ENCODE measurements around the gene IL17RD.

IL17RD gene

GRCh38 chr3:57100046-57100695 lies 65.0 kb downstream of the IL17RD start:
- no peak overlapping the region for H4K8ac ChIP-seq (ENCODE audit: low read depth, low read length)
- no peaks in the 10 kb centered on the region for H3K79me1 ChIP-seq (ENCODE audit: low read depth, low read length)
- no peak overlapping the region for H3K27ac ChIP-seq (replicated peaks; ENCODE audit: low read length)
- no peaks in the 10 kb centered on the region for H3K27me3 ChIP-seq (ENCODE audit: control insufficient read depth in 3 of 3, insufficient read depth in 3 of 3, low read depth in 1 of 3, low read length in 3 of 3)
- no peak overlapping the region for H2BK15ac ChIP-seq (ENCODE audit: low read length)
- no peak overlapping the region for H4K91ac ChIP-seq (ENCODE audit: low read depth, low read length, poor library complexity)
- no peak overlapping the region for H2BK120ac ChIP-seq (ENCODE audit: low read depth, low read length)
- H2AK5ac ChIP-seq (ENCODE audit: low read depth, low read length) = no peak overlapping the region
- no peak overlapping the region for H3K18ac ChIP-seq (ENCODE audit: low read length)
- no peak overlapping the region for H2AFZ ChIP-seq (ENCODE audit: low read length)
- no peak overlapping the region for H3K9ac ChIP-seq (ENCODE audit: low read depth, low read length, poor library complexity)
- H3K4ac ChIP-seq (ENCODE audit: low read length) = no peak overlapping the region
- WGBS, 2 donors (ENCODE audit: extremely low coverage in 2 of 2, insufficient read length in 2 of 2, insufficient replicate concordance in 1 of 2) = no CpG with 5 or more reads among the region's 7 CpGs
- H2BK12ac ChIP-seq (ENCODE audit: low read length) = no peak overlapping the region
- H3K14ac ChIP-seq (ENCODE audit: low read length) = no peak overlapping the region
- H3K23ac ChIP-seq (ENCODE audit: low read depth, low read length, poor library complexity) = no peak overlapping the region
- no peak overlapping the region for H2BK5ac ChIP-seq (ENCODE audit: low read length)
- no peak overlapping the region for H3K4me3 ChIP-seq (ENCODE audit: low read length in 2 of 2)
- peak; percentile 74 for DNase-seq (ENCODE audit: low spot score)
- H3K36me3 ChIP-seq (replicated peaks in 1 of 2; ENCODE audit: control insufficient read depth in 2 of 2, insufficient read depth in 2 of 2, low read length in 2 of 2) = peaks cover 46 to 98% of the 10 kb centered on the region in 2 donors
- H3K9me3 ChIP-seq (replicated peaks in 1 of 2; ENCODE audit: control insufficient read depth in 2 of 2, insufficient read depth in 1 of 2, low read depth in 1 of 2, low read length in 2 of 2) = no peaks in the 10 kb centered on the region
- no peaks in the 10 kb centered on the region for H3K4me1 ChIP-seq (ENCODE audit: control insufficient read depth in 2 of 2, insufficient read depth in 1 of 2, low read depth in 1 of 2, low read length in 2 of 2)
- H3K4me2 ChIP-seq (ENCODE audit: insufficient read depth, low read length, poor library complexity, severe bottlenecking) = no peak overlapping the region

GRCh38 chr3:57098418-57099310 lies 66.5 kb downstream of the IL17RD start:
- Histone ChIP-seq H3K36me3 (replicated peaks in 1 of 2; ENCODE audit: control insufficient read depth in 2 of 2, insufficient read depth in 2 of 2, low read length in 2 of 2) (peaks cover 47 to 98% of the 10 kb centered on the region in 2 donors), H3K23ac (ENCODE audit: low read depth, low read length, poor library complexity) (no peak overlapping the region)

GRCh38 chr3:57097536-57097935 lies 67.6 kb downstream of the IL17RD start:
- H3K27ac ChIP-seq (replicated peaks; ENCODE audit: low read length) = no peak overlapping the region
- no peak overlapping the region for H2BK5ac ChIP-seq (ENCODE audit: low read length)
- no peak overlapping the region for H3K4ac ChIP-seq (ENCODE audit: low read length)
- no peak overlapping the region for H2AFZ ChIP-seq (ENCODE audit: low read length)
- no peak overlapping the region for H4K8ac ChIP-seq (ENCODE audit: low read depth, low read length)
- H3K23ac ChIP-seq (ENCODE audit: low read depth, low read length, poor library complexity) = no peak overlapping the region
- no peak overlapping the region for H3K14ac ChIP-seq (ENCODE audit: low read length)
- peaks cover 49 to 96% of the 10 kb centered on the region in 2 donors for H3K36me3 ChIP-seq (replicated peaks in 1 of 2; ENCODE audit: control insufficient read depth in 2 of 2, insufficient read depth in 2 of 2, low read length in 2 of 2)
- no peak overlapping the region for H2AK5ac ChIP-seq (ENCODE audit: low read depth, low read length)
- DNase-seq (ENCODE audit: low spot score) = no peak
- H2BK120ac ChIP-seq (ENCODE audit: low read depth, low read length) = no peak overlapping the region
- no peaks in the 10 kb centered on the region for H3K79me1 ChIP-seq (ENCODE audit: low read depth, low read length)
- H3K4me1 ChIP-seq (ENCODE audit: control insufficient read depth in 2 of 2, insufficient read depth in 1 of 2, low read depth in 1 of 2, low read length in 2 of 2) = no peaks in the 10 kb centered on the region
- H3K27me3 ChIP-seq (ENCODE audit: control insufficient read depth in 3 of 3, insufficient read depth in 3 of 3, low read depth in 1 of 3, low read length in 3 of 3) = no peaks in the 10 kb centered on the region
- no peak overlapping the region for H3K18ac ChIP-seq (ENCODE audit: low read length)
- no peak overlapping the region for H4K91ac ChIP-seq (ENCODE audit: low read depth, low read length, poor library complexity)
- peaks cover 0 to 3% of the 10 kb centered on the region in 2 donors for H3K9me3 ChIP-seq (replicated peaks in 1 of 2; ENCODE audit: control insufficient read depth in 2 of 2, insufficient read depth in 1 of 2, low read depth in 1 of 2, low read length in 2 of 2)
- no peak overlapping the region for H2BK12ac ChIP-seq (ENCODE audit: low read length)
- no CpG with 5 or more reads among the region's 23 CpGs for WGBS, 2 donors (ENCODE audit: extremely low coverage in 2 of 2, insufficient read length in 2 of 2, insufficient replicate concordance in 1 of 2)
- no peak overlapping the region for H3K4me2 ChIP-seq (ENCODE audit: insufficient read depth, low read length, poor library complexity, severe bottlenecking)
- no peak overlapping the region for H3K9ac ChIP-seq (ENCODE audit: low read depth, low read length, poor library complexity)
- H2BK15ac ChIP-seq (ENCODE audit: low read length) = no peak overlapping the region
- no peak overlapping the region for H3K4me3 ChIP-seq (ENCODE audit: low read length in 2 of 2)

More at GRCh38 chr3:57098418-57099310, 66.5 kb downstream of the IL17RD start:
- Histone ChIP-seq H4K8ac (ENCODE audit: low read depth, low read length) (no peak overlapping the region), H3K4me3 (ENCODE audit: low read length in 2 of 2) (no peak overlapping the region), H4K91ac (ENCODE audit: low read depth, low read length, poor library complexity) (no peak overlapping the region), H3K79me1 (ENCODE audit: low read depth, low read length) (no peaks in the 10 kb centered on the region), H3K4me1 (ENCODE audit: control insufficient read depth in 2 of 2, insufficient read depth in 1 of 2, low read depth in 1 of 2, low read length in 2 of 2) (no peaks in the 10 kb centered on the region), H3K4ac (ENCODE audit: low read length) (no peak overlapping the region), H2BK5ac (ENCODE audit: low read length) (no peak overlapping the region), H3K4me2 (ENCODE audit: insufficient read depth, low read length, poor library complexity, severe bottlenecking) (no peak overlapping the region), H3K14ac (ENCODE audit: low read length) (no peak overlapping the region), H3K27ac (replicated peaks; ENCODE audit: low read length) (no peak overlapping the region), H2AFZ (ENCODE audit: low read length) (no peak overlapping the region), H2BK120ac (ENCODE audit: low read depth, low read length) (no peak overlapping the region), H3K18ac (ENCODE audit: low read length) (no peak overlapping the region), H2BK12ac (ENCODE audit: low read length) (no peak overlapping the region), H3K27me3 (ENCODE audit: control insufficient read depth in 3 of 3, insufficient read depth in 3 of 3, low read depth in 1 of 3, low read length in 3 of 3) (no peaks in the 10 kb centered on the region), H2BK15ac (ENCODE audit: low read length) (no peak overlapping the region), H2AK5ac (ENCODE audit: low read depth, low read length) (no peak overlapping the region), H3K9me3 (replicated peaks in 1 of 2; ENCODE audit: control insufficient read depth in 2 of 2, insufficient read depth in 1 of 2, low read depth in 1 of 2, low read length in 2 of 2) (peaks cover 0 to under 1% of the 10 kb centered on the region in 2 donors), H3K9ac (ENCODE audit: low read depth, low read length, poor library complexity) (no peak overlapping the region)
- DNase-seq (ENCODE audit: low spot score) = no peak
- WGBS, 2 donors (ENCODE audit: extremely low coverage in 2 of 2, insufficient read length in 2 of 2, insufficient replicate concordance in 1 of 2) = no CpG with 5 or more reads among the region's 6 CpGs

GRCh38 chr3:57095363-57095762 lies 69.8 kb downstream of the IL17RD start:
- no peak overlapping the region for H2AFZ ChIP-seq (ENCODE audit: low read length)
- no peak overlapping the region for H3K4ac ChIP-seq (ENCODE audit: low read length)
- no peak overlapping the region for H3K23ac ChIP-seq (ENCODE audit: low read depth, low read length, poor library complexity)
- H3K9me3 ChIP-seq (replicated peaks in 1 of 2; ENCODE audit: control insufficient read depth in 2 of 2, insufficient read depth in 1 of 2, low read depth in 1 of 2, low read length in 2 of 2) = peaks cover 0 to 3% of the 10 kb centered on the region in 2 donors
- no peaks in the 10 kb centered on the region for H3K27me3 ChIP-seq (ENCODE audit: control insufficient read depth in 3 of 3, insufficient read depth in 3 of 3, low read depth in 1 of 3, low read length in 3 of 3)
- no peak overlapping the region for H4K91ac ChIP-seq (ENCODE audit: low read depth, low read length, poor library complexity)
- H3K4me2 ChIP-seq (ENCODE audit: insufficient read depth, low read length, poor library complexity, severe bottlenecking) = no peak overlapping the region
- peak overlapping the region; percentile 73 for H3K9ac ChIP-seq (ENCODE audit: low read depth, low read length, poor library complexity)
- H2BK120ac ChIP-seq (ENCODE audit: low read depth, low read length) = no peak overlapping the region
- H3K18ac ChIP-seq (ENCODE audit: low read length) = no peak overlapping the region
- no peak overlapping the region for H2AK5ac ChIP-seq (ENCODE audit: low read depth, low read length)
- H2BK15ac ChIP-seq (ENCODE audit: low read length) = no peak overlapping the region
- no peak overlapping the region for H3K4me3 ChIP-seq (ENCODE audit: low read length in 2 of 2)
- H2BK5ac ChIP-seq (ENCODE audit: low read length) = no peak overlapping the region
- DNase-seq (ENCODE audit: low spot score) = no peak
- no peaks in the 10 kb centered on the region for H3K79me1 ChIP-seq (ENCODE audit: low read depth, low read length)
- WGBS, 2 donors (ENCODE audit: extremely low coverage in 2 of 2, insufficient read length in 2 of 2, insufficient replicate concordance in 1 of 2) = no CpG with 5 or more reads among the region's 5 CpGs
- no peak overlapping the region for H4K8ac ChIP-seq (ENCODE audit: low read depth, low read length)
- H3K4me1 ChIP-seq (ENCODE audit: control insufficient read depth in 2 of 2, insufficient read depth in 1 of 2, low read depth in 1 of 2, low read length in 2 of 2) = peaks cover 0 to 4% of the 10 kb centered on the region in 2 donors
- H2BK12ac ChIP-seq (ENCODE audit: low read length) = no peak overlapping the region
- no peak overlapping the region for H3K14ac ChIP-seq (ENCODE audit: low read length)
- H3K27ac ChIP-seq (replicated peaks; ENCODE audit: low read length) = no peak overlapping the region
- H3K36me3 ChIP-seq (replicated peaks in 1 of 2; ENCODE audit: control insufficient read depth in 2 of 2, insufficient read depth in 2 of 2, low read length in 2 of 2) = peaks cover 44 to 74% of the 10 kb centered on the region in 2 donors
